Measurements from ENCODE around the gene IDH3G. TPM values are rescaled to one million over a fixed set of nuclear protein-coding genes. Genes with fewer than 3 reads are reported as not detected.

Gene IDH3G
- total RNA-seq, 1 experiment from 2014 or later, result 89.4 TPM

DNA sequence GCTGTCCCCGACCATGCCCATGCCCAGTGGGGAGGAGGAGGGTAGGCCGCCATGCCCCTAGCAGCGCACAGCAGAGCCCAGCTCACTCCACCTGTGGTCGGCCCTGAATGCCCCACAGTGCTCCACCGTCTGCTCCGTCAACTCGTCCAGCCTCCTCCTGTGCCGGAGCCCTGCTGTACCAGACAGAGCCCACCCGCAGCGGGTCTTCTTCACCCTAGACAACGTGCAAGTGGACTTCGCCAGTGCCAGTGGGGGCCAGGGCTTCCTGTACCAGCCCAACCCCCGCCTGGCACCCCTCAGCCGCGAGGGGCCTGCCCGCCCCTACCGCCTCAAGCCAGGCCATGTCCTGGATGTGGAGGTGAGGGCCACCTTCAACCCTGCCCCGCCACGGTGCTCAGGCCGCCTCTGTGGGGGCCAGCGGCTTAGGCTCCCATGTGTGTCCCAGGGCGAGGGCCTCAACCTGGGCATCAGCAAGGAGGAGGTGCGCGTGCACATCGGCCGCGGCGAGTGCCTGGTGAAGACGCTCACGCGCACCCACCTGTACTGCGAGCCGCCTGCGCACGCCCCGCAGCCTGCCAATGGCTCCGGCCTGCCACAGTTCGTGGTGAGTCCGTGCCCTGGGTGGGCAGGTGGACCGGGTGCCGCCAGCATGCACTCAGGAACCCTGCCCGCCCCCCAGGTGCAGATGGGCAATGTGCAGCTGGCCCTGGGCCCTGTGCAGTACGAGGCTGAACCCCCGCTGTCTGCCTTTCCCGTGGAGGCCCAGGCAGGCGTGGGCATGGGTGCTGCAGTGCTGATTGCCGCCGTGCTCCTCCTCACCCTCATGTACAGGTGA is 20.2 kb downstream of the IDH3G start:
- in situ Hi-C loops (cut with HindIII; ENCODE audit: low pct_unique_long_range_greater_than_20kb, low sequenced_read_pairs), result no loop called here
- Histone ChIP-seq H3K27ac (ENCODE audit: low read length) (no peak overlapping the region), H3K4me1 (ENCODE audit: control insufficient read depth, insufficient read depth, low read length) (no peaks in the 10 kb centered on the region), H3K27me3 (ENCODE audit: control insufficient read depth, insufficient read depth, low read length) (no peaks in the 10 kb centered on the region), H3K36me3 (ENCODE audit: control insufficient read depth, insufficient read depth, low read length) (no peaks in the 10 kb centered on the region), H3K9me3 (ENCODE audit: control insufficient read depth, insufficient read depth, low read depth, low read length) (no peaks in the 10 kb centered on the region), H3K4me3 (ENCODE audit: low read depth in 2 of 2, low read length in 2 of 2) (no peak overlapping the region)
- no peak for TF ChIP-seq TCF7L2 (IDR thresholded peaks at IDR 0.05; ENCODE audit: low read depth, low read length)
- TF ChIP-seq, protein P1, sequence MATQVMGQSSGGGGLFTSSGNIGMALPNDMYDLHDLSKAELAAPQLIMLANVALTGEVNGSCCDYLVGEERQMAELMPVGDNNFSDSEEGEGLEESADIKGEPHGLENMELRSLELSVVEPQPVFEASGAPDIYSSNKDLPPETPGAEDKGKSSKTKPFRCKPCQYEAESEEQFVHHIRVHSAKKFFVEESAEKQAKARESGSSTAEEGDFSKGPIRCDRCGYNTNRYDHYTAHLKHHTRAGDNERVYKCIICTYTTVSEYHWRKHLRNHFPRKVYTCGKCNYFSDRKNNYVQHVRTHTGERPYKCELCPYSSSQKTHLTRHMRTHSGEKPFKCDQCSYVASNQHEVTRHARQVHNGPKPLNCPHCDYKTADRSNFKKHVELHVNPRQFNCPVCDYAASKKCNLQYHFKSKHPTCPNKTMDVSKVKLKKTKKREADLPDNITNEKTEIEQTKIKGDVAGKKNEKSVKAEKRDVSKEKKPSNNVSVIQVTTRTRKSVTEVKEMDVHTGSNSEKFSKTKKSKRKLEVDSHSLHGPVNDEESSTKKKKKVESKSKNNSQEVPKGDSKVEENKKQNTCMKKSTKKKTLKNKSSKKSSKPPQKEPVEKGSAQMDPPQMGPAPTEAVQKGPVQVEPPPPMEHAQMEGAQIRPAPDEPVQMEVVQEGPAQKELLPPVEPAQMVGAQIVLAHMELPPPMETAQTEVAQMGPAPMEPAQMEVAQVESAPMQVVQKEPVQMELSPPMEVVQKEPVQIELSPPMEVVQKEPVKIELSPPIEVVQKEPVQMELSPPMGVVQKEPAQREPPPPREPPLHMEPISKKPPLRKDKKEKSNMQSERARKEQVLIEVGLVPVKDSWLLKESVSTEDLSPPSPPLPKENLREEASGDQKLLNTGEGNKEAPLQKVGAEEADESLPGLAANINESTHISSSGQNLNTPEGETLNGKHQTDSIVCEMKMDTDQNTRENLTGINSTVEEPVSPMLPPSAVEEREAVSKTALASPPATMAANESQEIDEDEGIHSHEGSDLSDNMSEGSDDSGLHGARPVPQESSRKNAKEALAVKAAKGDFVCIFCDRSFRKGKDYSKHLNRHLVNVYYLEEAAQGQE (IDR thresholded peaks at IDR 0.05; ENCODE audit: insufficient read depth in 1 of 2, low read depth in 2 of 2, low read length in 1 of 2), result no peak
- TF ChIP-seq SIN3A (IDR thresholded peaks at IDR 0.05; ENCODE audit: borderline replicate concordance, insufficient read depth, low read depth, low read length), result no peak
- POLR2A ChIA-PET, result no interaction called here
- no TSS peak for BruUV-seq (replicated peaks)
- intact Hi-C loops (cut with micrococcal nuclease; ENCODE audit: unreplicated experiment), result no loop called here
- ATAC-seq, result no peak
- DNase-seq (ENCODE audit: low read depth, low spot score), result no peak
- CTCF ChIA-PET, result interaction anchor here (0.6 kb wide), 1 partner anchor 315 kb away, joined by 5 read pairs; no protein-coding TSS in a partner anchor

DNA sequence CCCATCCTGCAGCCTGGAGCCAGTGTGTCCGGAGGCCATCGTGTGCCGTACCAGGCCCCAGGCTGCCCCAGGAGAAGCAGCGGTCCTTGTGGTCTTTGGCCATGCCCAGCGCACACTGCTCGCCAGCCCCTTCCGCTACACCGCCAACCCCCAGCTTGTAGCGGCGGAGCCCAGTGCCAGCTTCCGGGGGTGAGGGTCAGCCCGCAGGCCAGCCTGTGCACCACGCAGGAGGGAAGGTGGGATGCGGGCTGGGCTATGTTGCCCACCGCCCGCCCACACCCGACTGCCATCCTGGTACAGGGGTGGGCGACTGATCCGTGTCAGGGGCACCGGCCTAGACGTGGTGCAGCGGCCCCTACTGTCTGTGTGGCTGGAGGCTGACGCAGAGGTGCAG is 21.0 kb downstream of the IDH3G start:
- H3K9me3 ChIP-seq (ENCODE audit: control insufficient read depth, insufficient read depth, low read depth, low read length), result no peaks in the 10 kb centered on the region
- DNase-seq (ENCODE audit: low read depth, low spot score) (no peak), ATAC-seq (no peak)
- H3K27ac ChIP-seq (ENCODE audit: low read length), result no peak overlapping the region
- intact Hi-C loops (cut with micrococcal nuclease; ENCODE audit: unreplicated experiment), result no loop called here
- H3K27me3 ChIP-seq (ENCODE audit: control insufficient read depth, insufficient read depth, low read length), result no peaks in the 10 kb centered on the region
- H3K4me3 ChIP-seq (ENCODE audit: low read depth in 2 of 2, low read length in 2 of 2), result no peak overlapping the region
- no peaks in the 10 kb centered on the region for H3K4me1 ChIP-seq (ENCODE audit: control insufficient read depth, insufficient read depth, low read length)
- in situ Hi-C loops (cut with HindIII; ENCODE audit: low pct_unique_long_range_greater_than_20kb, low sequenced_read_pairs), result no loop called here
- CTCF ChIA-PET, result no interaction called here
- no TSS peak for BruUV-seq (replicated peaks)
- TF ChIP-seq TCF7L2 (IDR thresholded peaks at IDR 0.05; ENCODE audit: low read depth, low read length), result no peak
- no peak for TF ChIP-seq SIN3A (IDR thresholded peaks at IDR 0.05; ENCODE audit: borderline replicate concordance, insufficient read depth, low read depth, low read length)
- TF ChIP-seq, protein P2, sequence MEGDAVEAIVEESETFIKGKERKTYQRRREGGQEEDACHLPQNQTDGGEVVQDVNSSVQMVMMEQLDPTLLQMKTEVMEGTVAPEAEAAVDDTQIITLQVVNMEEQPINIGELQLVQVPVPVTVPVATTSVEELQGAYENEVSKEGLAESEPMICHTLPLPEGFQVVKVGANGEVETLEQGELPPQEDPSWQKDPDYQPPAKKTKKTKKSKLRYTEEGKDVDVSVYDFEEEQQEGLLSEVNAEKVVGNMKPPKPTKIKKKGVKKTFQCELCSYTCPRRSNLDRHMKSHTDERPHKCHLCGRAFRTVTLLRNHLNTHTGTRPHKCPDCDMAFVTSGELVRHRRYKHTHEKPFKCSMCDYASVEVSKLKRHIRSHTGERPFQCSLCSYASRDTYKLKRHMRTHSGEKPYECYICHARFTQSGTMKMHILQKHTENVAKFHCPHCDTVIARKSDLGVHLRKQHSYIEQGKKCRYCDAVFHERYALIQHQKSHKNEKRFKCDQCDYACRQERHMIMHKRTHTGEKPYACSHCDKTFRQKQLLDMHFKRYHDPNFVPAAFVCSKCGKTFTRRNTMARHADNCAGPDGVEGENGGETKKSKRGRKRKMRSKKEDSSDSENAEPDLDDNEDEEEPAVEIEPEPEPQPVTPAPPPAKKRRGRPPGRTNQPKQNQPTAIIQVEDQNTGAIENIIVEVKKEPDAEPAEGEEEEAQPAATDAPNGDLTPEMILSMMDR (IDR thresholded peaks at IDR 0.05), result no peak
- TF ChIP-seq, protein P1 (IDR thresholded peaks at IDR 0.05; ENCODE audit: insufficient read depth in 1 of 2, low read depth in 2 of 2, low read length in 1 of 2), result no peak
- TF ChIP-seq POLR2AphosphoS5 (IDR thresholded peaks at IDR 0.05; ENCODE audit: low read depth, low read length), result no peak
- no peaks in the 10 kb centered on the region for H3K36me3 ChIP-seq (ENCODE audit: control insufficient read depth, insufficient read depth, low read length)
- POLR2A ChIA-PET, result no interaction called here
